H9 (cell line): ENCODE data around the gene OR6T1. TPM values are rescaled to one million over a fixed set of nuclear protein-coding genes. Genes with fewer than 3 reads are reported as not detected.

Experiments used
- DNase-seq: peaks from one replicate; pipeline ENCODE4 v3.0.0-alpha.2; 2017
- H2AFZ ChIP-seq: one replicate; pipeline ENCODE4 v1.6.1; 2013; ENCODE audit warnings: mild to moderate bottlenecking, low read length, control low read depth, moderate library complexity
- H2AK5ac ChIP-seq: 2 replicates; pipeline ENCODE4 v1.6.1; 2013; ENCODE audit warnings: low read length, control low read depth, mixed read lengths; ENCODE audit not compliant: insufficient read length
- H2BK120ac ChIP-seq: one replicate; pipeline ENCODE4 v1.6.1; 2013; ENCODE audit warnings: low read depth, mild to moderate bottlenecking, low read length, control low read depth, inconsistent platforms; ENCODE audit not compliant: poor library complexity, severe bottlenecking
- H2BK12ac ChIP-seq: 2 replicates; pipeline ENCODE4 v1.6.1; 2013; ENCODE audit warnings: low read length, control low read depth, mixed read lengths, low read depth; ENCODE audit not compliant: insufficient read length
- H2BK15ac ChIP-seq: 2 replicates; pipeline ENCODE4 v1.6.1; 2013; ENCODE audit warnings: low read depth, low read length, control low read depth
- H2BK20ac ChIP-seq: one replicate; pipeline ENCODE4 v1.6.1; 2013; ENCODE audit warnings: low read depth, mild to moderate bottlenecking, low read length, control low read depth, inconsistent platforms; ENCODE audit not compliant: poor library complexity, severe bottlenecking
- H2BK5ac ChIP-seq: 2 replicates; pipeline ENCODE4 v1.6.1; 2013; ENCODE audit warnings: low read length, control low read depth, mixed read lengths; ENCODE audit not compliant: insufficient read length
- H3K14ac ChIP-seq: 2 replicates; pipeline ENCODE4 v1.6.1; 2013; ENCODE audit warnings: low read length, control low read depth; ENCODE audit not compliant: insufficient read depth
- H3K18ac ChIP-seq: 2 replicates; pipeline ENCODE4 v1.6.1; 2013; ENCODE audit warnings: low read depth, mild to moderate bottlenecking, mixed read lengths, low read length, control low read depth; ENCODE audit not compliant: insufficient read length
- H3K23ac ChIP-seq: 2 replicates; pipeline ENCODE4 v1.6.1; 2013; ENCODE audit warnings: low read length, control low read depth, mixed read lengths, low read depth; ENCODE audit not compliant: insufficient read length
- H3K23me2 ChIP-seq: 2 replicates; pipeline ENCODE4 v1.6.1; 2013; ENCODE audit warnings: low read depth, mild to moderate bottlenecking, mixed read lengths, low read length, control low read depth; ENCODE audit not compliant: insufficient read length, poor library complexity, severe bottlenecking
- H3K27ac ChIP-seq: 2 replicates; pipeline ENCODE4 v1.5.1; 2013; ENCODE audit warnings: low read length, control low read depth, mixed read lengths, low read depth; ENCODE audit not compliant: insufficient read length
- H3K27me3 ChIP-seq: 2 replicates; pipeline ENCODE4 v1.6.1; 2013; ENCODE audit warnings: low read length, control low read depth, inconsistent platforms; ENCODE audit not compliant: insufficient read depth
- H3K4ac ChIP-seq: 2 replicates; pipeline ENCODE4 v1.6.1; 2013; ENCODE audit warnings: low read depth, mild to moderate bottlenecking, control low read depth, inconsistent platforms, low read length, moderate library complexity
- H3K4me1 ChIP-seq: 2 replicates; pipeline ENCODE4 v1.6.1; 2013; ENCODE audit warnings: low read length, control low read depth, inconsistent platforms; ENCODE audit not compliant: insufficient read depth
- H3K4me2 ChIP-seq: 2 replicates; pipeline ENCODE4 v1.6.1; 2013; ENCODE audit warnings: low read length, control low read depth, mixed read lengths; ENCODE audit not compliant: insufficient read length, insufficient read depth
- H3K56ac ChIP-seq: 2 replicates; pipeline ENCODE4 v1.6.1; 2013; ENCODE audit warnings: low read depth, mild to moderate bottlenecking, mixed read lengths, low read length, control low read depth; ENCODE audit not compliant: insufficient read length
- H3K79me1 ChIP-seq: 2 replicates; pipeline ENCODE4 v1.6.1; 2013; ENCODE audit warnings: low read depth, mild to moderate bottlenecking, moderate library complexity, low read length, control low read depth, inconsistent platforms; ENCODE audit not compliant: insufficient read depth, poor library complexity, severe bottlenecking
- H3K79me2 ChIP-seq: 2 replicates; pipeline ENCODE4 v1.6.1; 2013; ENCODE audit warnings: low read length, control low read depth, inconsistent platforms; ENCODE audit not compliant: insufficient read depth
- H3K9ac ChIP-seq: 2 replicates; pipeline ENCODE4 v1.6.1; 2013; ENCODE audit warnings: low read length, control low read depth, mixed read lengths; ENCODE audit not compliant: insufficient read length; ENCODE audit errors: extremely low read depth
- H3K9me3 ChIP-seq: one replicate; pipeline ENCODE4 v1.6.1; 2013; ENCODE audit warnings: low read depth, low read length, inconsistent platforms; ENCODE audit not compliant: control insufficient read depth
- H3T11ph ChIP-seq: one replicate; pipeline ENCODE4 v1.6.1; 2013; ENCODE audit warnings: mild to moderate bottlenecking, low read length, control low read depth, inconsistent platforms
- H4K20me1 ChIP-seq: one replicate; pipeline ENCODE4 v1.6.1; 2013; ENCODE audit not compliant: control insufficient read depth, insufficient read length, insufficient read depth
- H4K5ac ChIP-seq: 2 replicates; pipeline ENCODE4 v1.6.1; 2013; ENCODE audit warnings: low read depth, mild to moderate bottlenecking, mixed read lengths, low read length, control low read depth; ENCODE audit not compliant: insufficient read length
- H4K8ac ChIP-seq: replicated peaks from 2 replicates; pipeline ENCODE4 v1.6.1; 2013; ENCODE audit warnings: low read length, control low read depth, mixed read lengths, low read depth; ENCODE audit not compliant: insufficient read length
- H4K91ac ChIP-seq: 2 replicates; pipeline ENCODE4 v1.6.1; 2013; ENCODE audit warnings: low read depth, mild to moderate bottlenecking, moderate library complexity, mixed read lengths, low read length, control low read depth; ENCODE audit not compliant: insufficient read length
- H3K27ac Mint-ChIP-seq, 3 experiments: 2 replicates in 2 of 3; 3 replicates in 1 of 3; pipeline ENCODE4 v1.8.0; 2020 to 2021; ENCODE audit warnings: mixed read lengths in 3 of 3, mild to moderate bottlenecking in 1 of 3, moderate library complexity in 1 of 3
- H3K27me3 Mint-ChIP-seq: 2 replicates; pipeline ENCODE4 v1.8.0; 2021; ENCODE audit warnings: low read depth, mild to moderate bottlenecking, moderate library complexity, mixed read lengths
- H3K36me3 Mint-ChIP-seq, 3 experiments: 2 replicates in 2 of 3; 3 replicates in 1 of 3; pipeline ENCODE4 v1.8.0; 2020 to 2021; ENCODE audit warnings: low read depth in 3 of 3, mixed read lengths in 3 of 3; ENCODE audit not compliant: insufficient read depth in 1 of 3
- H3K4me1 Mint-ChIP-seq, 2 experiments: 2 replicates each; pipeline ENCODE4 v1.8.0; 2020; ENCODE audit warnings: mixed read lengths in 2 of 2
- H3K4me3 Mint-ChIP-seq, 2 experiments: 2 replicates in 1 of 2; 3 replicates in 1 of 2; pipeline ENCODE4 v1.8.0; 2020 to 2021; ENCODE audit warnings: mild to moderate bottlenecking in 2 of 2, mixed read lengths in 2 of 2, moderate library complexity in 1 of 2
- H3K9me3 Mint-ChIP-seq, 2 experiments: 2 replicates in 1 of 2; 3 replicates in 1 of 2; pipeline ENCODE4 v1.8.0; 2020; ENCODE audit warnings: mild to moderate bottlenecking in 2 of 2, mixed read lengths in 2 of 2, moderate library complexity in 1 of 2
- CTCF ChIP-seq: fragments of 200-600 bp; sonication (generic); conservative IDR thresholded peaks from 3 replicates; pipeline ENCODE4 v1.8.0; 2021; ENCODE audit warnings: antibody characterized with exemption, mild to moderate bottlenecking
- WGBS: extraction: QIAGEN DNeasy Blood & Tissue Kit; methylation state at CpG from one replicate; pipeline ENCODE4 v1.1.7; 2013; ENCODE audit warnings: missing lambda C conversion rate, low lambda C conversion rate, mixed read lengths; ENCODE audit not compliant: insufficient read length; ENCODE audit errors: extremely low coverage; 5-methylcytosine and 5-hydroxymethylcytosine counted together
- total RNA-seq: library from RNA; stranded (reverse); gene quantifications from 2 replicates; pipeline ENCODE4 v1.2.1, GENCODE V29; 2021

The OR6T1 gene
- total RNA-seq, 1 experiment from 2014 or later: not detected

GRCh38 chr11:123920943-123921342 lies 22.7 kb downstream of the OR6T1 start:
- Histone ChIP-seq H3T11ph (no peak overlapping the region), H3K18ac (no peak overlapping the region), H4K20me1 (no peaks in the 10 kb centered on the region), H3K27ac (no peak overlapping the region), H2BK120ac (no peak overlapping the region), H3K27me3 (no peaks in the 10 kb centered on the region), H2BK12ac (no peak overlapping the region), H3K9ac (no peak overlapping the region), H3K23me2 (no peaks in the 10 kb centered on the region), H4K8ac (no peak overlapping the region), H3K23ac (no peak overlapping the region), H3K9me3 (no peaks in the 10 kb centered on the region), H2BK20ac (no peak overlapping the region), H2AK5ac (no peak overlapping the region), H3K4me1 (no peaks in the 10 kb centered on the region), H4K91ac (no peak overlapping the region), H3K79me2 (no peaks in the 10 kb centered on the region), H3K56ac (no peak overlapping the region), H3K79me1 (no peaks in the 10 kb centered on the region), H3K14ac (no peak overlapping the region), H4K5ac (no peak overlapping the region), H2BK5ac (no peak overlapping the region), H3K4me2 (no peak overlapping the region), H2AFZ (no peak overlapping the region), H2BK15ac (no peak overlapping the region), H3K4ac (no peak overlapping the region)
- WGBS: no CpG with 5 or more reads among the region's 3 CpGs
- Mint-ChIP-seq H3K9me3 (no peaks in the 10 kb centered on the region), H3K4me1 (no peaks in the 10 kb centered on the region), H3K27ac (no peak overlapping the region), H3K36me3 (no peaks in the 10 kb centered on the region; a peak in 1 of 7 replicates), H3K4me3 (no peak overlapping the region), H3K27me3 (no peaks in the 10 kb centered on the region)
- TF ChIP-seq CTCF: no peak
- DNase-seq: no peak
